PC-9 (cell line): ENCODE measurements around the gene ZNG1C. TPM values are rescaled to one million over a fixed set of nuclear protein-coding genes. Genes with fewer than 3 reads are reported as not detected.
"Not testable (repeated sequence)": the region's sequence is repeated elsewhere in the genome, so short reads cannot be mapped to it uniquely, and the experiment has no call there.

Experiments
- Bru-seq: library from RNA; stranded (reverse); fragments of 400-500 nt; gene quantifications from one replicate; lab custom pipeline; 2021; lab: Mats Ljungman, UMichigan
- BruChase-seq, 2 experiments: library from RNA; stranded (reverse); fragments of 400-500 nt; gene quantifications; one replicate each; lab custom pipeline; 2021; lab: Mats Ljungman, UMichigan
- BruUV-seq: library from RNA; stranded (reverse); fragments of 400-500 nt; replicated peaks from 2 replicates; lab custom pipeline; 2021; lab: Mats Ljungman, UMichigan
- CTCF ChIA-PET: fragments of 300-600 bp; sonication (Branson Sonifier 250); formaldehyde crosslinking; loops from one replicate; lab custom pipeline; 2022; ENCODE audit warnings: antibody characterized with exemption; lab: Charles Lee
- POLR2A ChIA-PET: fragments of 300-600 bp; sonication (Branson Sonifier 250); formaldehyde crosslinking; loops from one replicate; lab custom pipeline; 2022; ENCODE audit warnings: antibody characterized with exemption; ENCODE audit not compliant: unreplicated experiment; lab: Charles Lee
- DNase-seq, 2 experiments: peaks; one replicate each; pipeline versions ENCODE4 v3.0.0 to v3.0.0-alpha.2; 2015 to 2022; ENCODE audit warnings: mixed read lengths in 1 of 2
- H2AFZ ChIP-seq: fragments of 200-600 bp; sonication (generic); 2 replicates; pipeline ENCODE4 v1.8.1; 2017; ENCODE audit warnings: antibody characterized with exemption
- H3F3A ChIP-seq: fragments of 200-600 bp; sonication (generic); 2 replicates; pipeline ENCODE4 v1.8.1; 2017; ENCODE audit warnings: antibody characterized with exemption, mild to moderate bottlenecking, low read depth; ENCODE audit not compliant: insufficient read depth
- H3K27ac ChIP-seq: fragments of 200-600 bp; sonication (generic); 2 replicates; pipeline ENCODE4 v1.6.1; 2016; ENCODE audit warnings: mixed run types
- H3K27me3 ChIP-seq: fragments of 200-600 bp; sonication (generic); 2 replicates; pipeline ENCODE4 v1.6.1; 2016; ENCODE audit warnings: low read depth, mixed run types; ENCODE audit not compliant: insufficient read depth
- H3K36me3 ChIP-seq: fragments of 200-600 bp; sonication (generic); 2 replicates; pipeline ENCODE4 v1.6.1; 2016; ENCODE audit warnings: low read depth, mixed run types
- H3K4me1 ChIP-seq: fragments of 200-600 bp; sonication (generic); replicated peaks from 2 replicates; pipeline ENCODE4 v1.6.1; 2016; ENCODE audit warnings: mixed run types; ENCODE audit not compliant: insufficient read depth
- H3K4me2 ChIP-seq: fragments of 200-600 bp; sonication (generic); 2 replicates; pipeline ENCODE4 v1.6.1; 2017; ENCODE audit warnings: mixed run types
- H3K4me3 ChIP-seq: fragments of 200-600 bp; sonication (generic); 2 replicates; pipeline ENCODE4 v1.6.1; 2016; ENCODE audit warnings: mixed run types
- H3K79me2 ChIP-seq: fragments of 200-600 bp; sonication (generic); 2 replicates; pipeline ENCODE4 v1.6.1; 2017; ENCODE audit warnings: low read depth, mixed run types
- H3K9me2 ChIP-seq: fragments of 200-600 bp; sonication (generic); 2 replicates; pipeline ENCODE4 v1.8.1; 2017; ENCODE audit warnings: mild to moderate bottlenecking; ENCODE audit not compliant: insufficient read depth
- H3K9me3 ChIP-seq: fragments of 200-600 bp; sonication (generic); 2 replicates; pipeline ENCODE4 v1.8.1; 2016; ENCODE audit warnings: low read depth; ENCODE audit not compliant: insufficient read depth
- H4K20me1 ChIP-seq: fragments of 200-600 bp; sonication (generic); 2 replicates; pipeline ENCODE4 v1.8.1; 2017; ENCODE audit not compliant: insufficient read depth
- intact Hi-C: fragments of 100-400 bp; cut with micrococcal nuclease; formaldehyde crosslinking; loops from one replicate; pipeline ENCODE4 v1.10.0; 2022; ENCODE audit not compliant: unreplicated experiment
- long read RNA-seq: library from polyadenylated mRNA; stranded (forward); transcript quantifications from one replicate; pipeline ENCODE4 v2.0.0, GENCODE V29; 2022
- total RNA-seq: library from RNA; stranded (reverse); gene quantifications from 2 replicates; pipeline ENCODE4 v1.2.3, GENCODE V29; 2021

ZNG1C gene
- total RNA-seq (40.5 and 46.1 TPM in 2 replicates), Bru-seq, nascent RNA (percentile 75 among the genes with signal in this experiment), BruChase-seq, experiment 1, labeled RNA remaining after a 2-hour chase (percentile 84 among the genes with signal in this experiment), BruChase-seq, experiment 2, labeled RNA remaining after a 6-hour chase (percentile 52 among the genes with signal in this experiment)
- long read RNA-seq, transcript CBWD3-206 (3 exons, 1,736 nt) = major isoform, 71 of 96 reads
- long read RNA-seq, partial matches to known transcripts = 0 of 96 reads
- long read RNA-seq, other reads (novel, unspliced or antisense) = 25 of 96 reads

DNA sequence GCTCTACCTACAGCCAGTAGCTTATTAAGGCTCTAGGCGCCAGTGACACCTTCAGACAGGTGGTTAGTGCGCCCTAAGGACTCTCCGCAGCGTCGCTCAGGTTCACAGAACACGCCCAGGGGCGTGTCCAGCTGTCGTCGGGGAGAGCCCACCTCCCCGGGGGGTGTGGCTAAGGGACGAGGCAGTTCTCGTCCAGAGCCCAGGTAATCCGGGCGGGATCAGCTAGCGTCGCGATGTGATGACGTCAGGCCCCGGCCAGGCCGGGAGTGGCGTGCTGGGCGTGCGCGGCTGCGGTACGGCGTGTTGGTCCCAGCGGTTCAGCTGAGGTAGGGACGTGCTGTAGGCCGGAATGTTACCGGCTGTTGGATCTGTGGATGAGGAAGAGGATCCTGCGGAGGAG lies at the start of gene ZNG1C:
Gene ZNG1C, plus strand, starts transcription at position 301 of the 400 bp plus-strand sequence. Its CDS starts 49 bp downstream, at position 350.
- H3K9me3 ChIP-seq, H3K27ac ChIP-seq, BruUV-seq, H3K27me3 ChIP-seq, H3K4me3 ChIP-seq, intact Hi-C loops, DNase-seq, H3F3A ChIP-seq, H3K36me3 ChIP-seq, H3K4me1 ChIP-seq, POLR2A ChIA-PET, H3K79me2 ChIP-seq, H2AFZ ChIP-seq, H3K4me2 ChIP-seq, H3K9me2 ChIP-seq, CTCF ChIA-PET, H4K20me1 ChIP-seq: not testable (repeated sequence)

DNA sequence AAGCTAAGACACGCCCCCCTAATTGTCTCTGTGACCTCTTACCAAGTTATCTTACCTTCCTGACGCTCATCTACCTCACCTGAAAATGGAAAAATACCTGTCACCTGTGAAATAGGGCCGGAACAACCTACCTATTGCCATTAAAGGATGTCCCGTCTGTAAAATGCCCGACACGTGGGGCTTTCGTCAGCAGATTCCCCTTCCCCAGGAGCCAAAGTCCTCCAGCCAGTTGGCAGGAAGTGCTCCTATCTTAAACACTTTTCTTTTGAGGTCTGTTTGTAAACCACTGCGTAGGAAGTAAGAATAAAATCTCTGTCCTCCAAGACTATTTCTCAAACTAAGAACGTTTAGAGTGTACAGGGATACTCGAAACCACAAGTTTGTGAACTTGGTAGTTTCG lies 654 bp downstream of the ZNG1C start:
- intact Hi-C loops, H3K36me3 ChIP-seq, H3K4me3 ChIP-seq, H4K20me1 ChIP-seq, H3K4me2 ChIP-seq, H3K9me2 ChIP-seq, H3K27ac ChIP-seq, H3K4me1 ChIP-seq, BruUV-seq, H3K79me2 ChIP-seq, H3F3A ChIP-seq, H3K9me3 ChIP-seq, H3K27me3 ChIP-seq, DNase-seq, CTCF ChIA-PET, H2AFZ ChIP-seq, POLR2A ChIA-PET: not testable (repeated sequence)

GRCh38 chr9:68281041-68281440 lies 39.3 kb downstream of the ZNG1C start:
- POLR2A ChIA-PET, H3K27me3 ChIP-seq, H3K4me3 ChIP-seq, H3K4me2 ChIP-seq, H3K36me3 ChIP-seq, CTCF ChIA-PET, H3K27ac ChIP-seq, H3F3A ChIP-seq, H3K9me2 ChIP-seq, H4K20me1 ChIP-seq, H3K79me2 ChIP-seq, H3K4me1 ChIP-seq, H2AFZ ChIP-seq, BruUV-seq, intact Hi-C loops, H3K9me3 ChIP-seq, DNase-seq: not testable (repeated sequence)

DNA sequence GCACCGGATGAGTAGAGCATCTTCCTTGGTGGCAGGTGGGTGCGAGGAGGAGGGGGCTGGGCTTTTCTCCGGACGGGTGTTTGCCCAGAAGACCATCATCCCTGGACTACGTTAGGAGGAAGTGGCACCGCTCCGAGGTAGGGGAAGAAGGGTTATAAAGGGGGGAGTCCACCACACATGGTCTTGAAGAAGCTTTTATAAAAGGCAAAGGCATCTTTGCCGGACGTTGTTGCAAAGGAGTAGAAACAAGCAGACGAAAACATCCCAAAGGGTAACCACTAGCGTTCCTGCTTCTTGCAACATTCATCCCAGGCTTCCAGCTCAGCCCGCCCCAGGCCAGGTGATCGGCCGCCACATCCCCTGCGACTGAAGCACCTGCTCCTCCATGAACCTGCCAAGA lies 60.8 kb downstream of the ZNG1C start, which contains the start of gene FOXD4L3:
Gene FOXD4L3, plus strand, starts transcription at position 301 of the 400 bp plus-strand sequence. Its CDS starts 85 bp downstream, at position 386.
- H3K4me2 ChIP-seq, H3K27ac ChIP-seq, DNase-seq, H3K36me3 ChIP-seq, H3K27me3 ChIP-seq, H3K4me1 ChIP-seq, H3K9me2 ChIP-seq, H3K9me3 ChIP-seq, CTCF ChIA-PET, intact Hi-C loops, H3K79me2 ChIP-seq, H3K4me3 ChIP-seq, H2AFZ ChIP-seq, H3F3A ChIP-seq, H4K20me1 ChIP-seq, POLR2A ChIA-PET, BruUV-seq: not testable (repeated sequence)

DNA sequence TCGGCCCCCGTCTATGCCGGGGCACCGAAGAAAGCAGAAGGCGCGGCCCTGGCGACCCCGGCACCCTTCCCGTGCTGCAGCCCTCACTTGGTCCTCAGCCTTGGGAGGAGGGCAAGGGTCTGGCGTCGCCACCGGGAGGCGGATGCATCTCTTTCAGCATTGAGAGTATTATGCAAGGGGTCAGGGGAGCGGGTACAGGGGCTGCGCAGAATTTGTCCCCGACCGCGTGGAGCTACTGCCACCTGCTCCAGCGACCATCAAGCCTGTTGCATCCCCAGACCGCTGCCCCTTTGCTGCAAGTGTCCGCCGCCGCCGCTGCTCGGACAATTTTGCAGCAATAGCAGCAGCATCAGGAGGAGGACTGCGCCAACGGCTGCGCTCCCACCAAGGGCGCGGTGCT lies 62.0 kb downstream of the ZNG1C start:
- H3K4me2 ChIP-seq, BruUV-seq, H3K9me2 ChIP-seq, H3K9me3 ChIP-seq, H3K36me3 ChIP-seq, POLR2A ChIA-PET, H3K4me1 ChIP-seq, H4K20me1 ChIP-seq, H3K27ac ChIP-seq, H3K4me3 ChIP-seq, H2AFZ ChIP-seq, DNase-seq, intact Hi-C loops, H3K27me3 ChIP-seq, H3K79me2 ChIP-seq, CTCF ChIA-PET, H3F3A ChIP-seq: not testable (repeated sequence)

GRCh38 chr9:68304212-68304611 lies 62.4 kb downstream of the ZNG1C start:
- POLR2A ChIA-PET, H3F3A ChIP-seq, CTCF ChIA-PET, H3K79me2 ChIP-seq, BruUV-seq, H3K4me3 ChIP-seq, intact Hi-C loops, H4K20me1 ChIP-seq, DNase-seq, H3K27ac ChIP-seq, H3K4me1 ChIP-seq, H3K36me3 ChIP-seq, H3K27me3 ChIP-seq, H3K9me3 ChIP-seq, H2AFZ ChIP-seq, H3K9me2 ChIP-seq, H3K4me2 ChIP-seq: not testable (repeated sequence)

- H3K27me3 ChIP-seq, H3K9me3 ChIP-seq, H3K4me2 ChIP-seq, H3K9me2 ChIP-seq, H3K79me2 ChIP-seq, H2AFZ ChIP-seq, intact Hi-C loops, H3K27ac ChIP-seq, H3K36me3 ChIP-seq, H3K4me1 ChIP-seq, BruUV-seq, CTCF ChIA-PET, H4K20me1 ChIP-seq, H3K4me3 ChIP-seq, DNase-seq, POLR2A ChIA-PET, H3F3A ChIP-seq: not testable (repeated sequence)
Measured at GRCh38 chr9:68304777-68305176, 63.0 kb downstream of the ZNG1C start.
